OCI-LY1 (cell line): ENCODE results near the gene METTL1.

ENCODE experiments used
- H2AFZ ChIP-seq: fragments of 200-600 bp; sonication (generic), shearing (Covaris generic); 2 replicates; pipeline ENCODE4 v1.6.0; 2014; ENCODE audit warnings: antibody characterized with exemption, mild to moderate bottlenecking, low read length
- H3F3A ChIP-seq: fragments of 200-600 bp; sonication (generic), shearing (Covaris generic); 2 replicates; pipeline ENCODE4 v1.6.0; 2014; ENCODE audit warnings: mild to moderate bottlenecking, antibody characterized with exemption, low read length, moderate library complexity; ENCODE audit not compliant: insufficient read depth
- H3K27ac ChIP-seq: fragments of 200-600 bp; sonication (generic); 2 replicates; pipeline ENCODE4 v1.5.1; 2014; ENCODE audit warnings: low read length, mixed run types, mild to moderate bottlenecking, low read depth; ENCODE audit not compliant: poor library complexity, severe bottlenecking
- H3K27me3 ChIP-seq: fragments of 200-600 bp; sonication (generic); 2 replicates; pipeline ENCODE4 v1.6.0; 2014; ENCODE audit warnings: antibody characterized with exemption, mild to moderate bottlenecking, low read length, moderate library complexity; ENCODE audit not compliant: insufficient read depth
- H3K36me3 ChIP-seq: fragments of 200-600 bp; sonication (generic); 2 replicates; pipeline ENCODE4 v1.6.1; 2014; ENCODE audit warnings: mild to moderate bottlenecking, antibody characterized with exemption, low read length, moderate library complexity, mixed read lengths; ENCODE audit not compliant: insufficient read depth
- H3K4me1 ChIP-seq: fragments of 200-600 bp; sonication (generic); 2 replicates; pipeline ENCODE4 v1.5.1; 2014; ENCODE audit warnings: mild to moderate bottlenecking, low read length, moderate library complexity; ENCODE audit not compliant: insufficient read depth, severe bottlenecking
- H3K4me2 ChIP-seq: fragments of 200-600 bp; sonication (generic), shearing (Covaris generic); 2 replicates; pipeline ENCODE4 v1.6.1; 2014; ENCODE audit warnings: low read length
- H3K4me3 ChIP-seq: fragments of 200-600 bp; sonication (generic); 2 replicates; pipeline ENCODE4 v1.5.1; 2014; ENCODE audit warnings: low read length, low read depth, mild to moderate bottlenecking, mixed read lengths; ENCODE audit not compliant: poor library complexity, severe bottlenecking
- H3K79me2 ChIP-seq: fragments of 200-600 bp; shearing (Covaris generic); 2 replicates; pipeline ENCODE4 v1.6.1; 2016; ENCODE audit warnings: mixed run types, low read length, mixed read lengths; ENCODE audit not compliant: insufficient read depth
- H3K9ac ChIP-seq: fragments of 200-600 bp; sonication (generic), shearing (Covaris generic); 2 replicates; pipeline ENCODE4 v1.6.1; 2014; ENCODE audit warnings: mild to moderate bottlenecking, low read length, mixed read lengths
- H3K9me2 ChIP-seq: fragments of 200-600 bp; sonication (generic), shearing (Covaris generic); 2 replicates; pipeline ENCODE4 v1.6.1; 2014; ENCODE audit warnings: low read depth, mild to moderate bottlenecking, low read length, mixed read lengths
- H3K9me3 ChIP-seq: fragments of 200-600 bp; shearing (Covaris generic); 2 replicates; pipeline ENCODE4 v1.6.1; 2014; ENCODE audit warnings: low read length, mixed read lengths
- H4K20me1 ChIP-seq: fragments of 200-600 bp; sonication (generic), shearing (Covaris generic); 2 replicates; pipeline ENCODE4 v1.6.0; 2016; ENCODE audit warnings: mild to moderate bottlenecking, low read length; ENCODE audit not compliant: insufficient read depth
- CTCF ChIP-seq: fragments of 200-600 bp; sonication (generic), shearing (Covaris generic); IDR thresholded peaks from 2 replicates; pipeline ENCODE4 v1.5.1; 2017; ENCODE audit warnings: mild to moderate bottlenecking, antibody characterized with exemption, low read length, moderate library complexity, mixed read lengths
- EZH2 ChIP-seq: fragments of 200-600 bp; sonication (generic), shearing (Covaris generic); IDR thresholded peaks from 2 replicates; pipeline ENCODE4 v1.8.0; 2017; ENCODE audit warnings: borderline replicate concordance, mixed run types, mild to moderate bottlenecking, antibody characterized with exemption, low read length, moderate library complexity, mixed read lengths

METTL1 gene

GRCh38 chr12:57726884-57727757, 44.8 kb downstream of the METTL1 start:
- Histone ChIP-seq H3K27ac (no peak overlapping the region), H3K4me2 (no peak overlapping the region), H2AFZ (no peak overlapping the region), H3K9me3 (no peaks in the 10 kb centered on the region), H3F3A (peaks cover 3% of the 10 kb centered on the region), H3K79me2 (no peaks in the 10 kb centered on the region), H3K27me3 (no peaks in the 10 kb centered on the region), H3K4me3 (no peak overlapping the region), H4K20me1 (no peaks in the 10 kb centered on the region), H3K9me2 (no peaks in the 10 kb centered on the region), H3K4me1 (peaks cover 4% of the 10 kb centered on the region), H3K36me3 (peaks cover 47% of the 10 kb centered on the region), H3K9ac (no peak overlapping the region)
- no peak for TF ChIP-seq EZH2
- no peak for TF ChIP-seq CTCF

GRCh38 chr12:57726151-57726883, 45.6 kb downstream of the METTL1 start:
- H3F3A ChIP-seq = peaks cover 3% of the 10 kb centered on the region
- H3K9me2 ChIP-seq = no peaks in the 10 kb centered on the region
- no peaks in the 10 kb centered on the region for H3K27me3 ChIP-seq
- no peak overlapping the region for H3K4me3 ChIP-seq
- no peaks in the 10 kb centered on the region for H3K79me2 ChIP-seq
- H3K4me2 ChIP-seq = no peak overlapping the region
- H3K4me1 ChIP-seq = peaks cover 4% of the 10 kb centered on the region
- H3K27ac ChIP-seq = no peak overlapping the region
- H2AFZ ChIP-seq = no peak overlapping the region
- H3K36me3 ChIP-seq = peaks cover 45% of the 10 kb centered on the region
- TF ChIP-seq EZH2 (no peak), CTCF (peak; percentile 20; the same call in 1 of the 2 replicates)
- H3K9ac ChIP-seq = no peak overlapping the region
- no peaks in the 10 kb centered on the region for H3K9me3 ChIP-seq
- no peaks in the 10 kb centered on the region for H4K20me1 ChIP-seq

- no peak overlapping the region for H3K27ac ChIP-seq
- H3K4me2 ChIP-seq = no peak overlapping the region
- H3K79me2 ChIP-seq = no peaks in the 10 kb centered on the region
- no peaks in the 10 kb centered on the region for H3K9me2 ChIP-seq
- no peaks in the 10 kb centered on the region for H3K9me3 ChIP-seq
- no peak overlapping the region for H2AFZ ChIP-seq
- peaks cover 45% of the 10 kb centered on the region for H3K36me3 ChIP-seq
- no peaks in the 10 kb centered on the region for H3K27me3 ChIP-seq
- H3K9ac ChIP-seq = no peak overlapping the region
- no peaks in the 10 kb centered on the region for H4K20me1 ChIP-seq
- H3K4me3 ChIP-seq = no peak overlapping the region
- peaks cover 3% of the 10 kb centered on the region for H3F3A ChIP-seq
- peaks cover 4% of the 10 kb centered on the region for H3K4me1 ChIP-seq
- TF ChIP-seq CTCF (no peak), EZH2 (no peak)
These were observed 46.1 kb downstream of the METTL1 start for GRCh38 chr12:57725851-57726150.
